HG02973 (cell line): ENCODE measurements around the gene KRR1.
"Not testable (repeated sequence)": the region's sequence is repeated elsewhere in the genome, so short reads cannot be mapped to it uniquely, and the experiment has no call there.

Experiments
- ATAC-seq: cut with Tn5 transposase; IDR thresholded peaks from one replicate; pipeline ENCODE4 v1.9.1; 2021; ENCODE audit warnings: moderate library complexity; ENCODE audit not compliant: unreplicated experiment

The KRR1 gene

DNA sequence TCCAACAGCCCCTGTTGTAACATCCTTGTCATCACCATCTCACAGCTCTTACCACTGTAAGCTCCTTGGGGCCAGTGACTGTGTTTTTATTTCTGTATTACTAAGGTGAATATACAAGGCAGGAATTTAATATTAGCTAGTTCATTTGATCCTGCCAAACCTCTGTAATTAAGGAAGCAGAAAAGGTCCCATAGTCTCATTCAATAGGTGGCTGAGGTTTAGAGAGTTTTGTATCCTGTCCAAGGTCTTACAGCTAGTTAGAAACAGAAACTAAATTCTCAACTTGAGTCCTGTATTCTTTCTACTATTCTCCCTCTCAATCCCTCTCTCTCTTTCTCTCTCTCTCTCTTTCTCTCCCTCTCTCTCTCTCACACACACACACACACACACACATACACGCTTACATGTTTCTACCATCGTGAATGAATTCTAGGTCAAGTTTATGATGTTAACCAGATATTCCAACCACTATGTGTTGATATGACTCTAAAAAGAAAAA, 31.4 kb downstream of the KRR1 start:
- peak; percentile 31 for ATAC-seq

DNA sequence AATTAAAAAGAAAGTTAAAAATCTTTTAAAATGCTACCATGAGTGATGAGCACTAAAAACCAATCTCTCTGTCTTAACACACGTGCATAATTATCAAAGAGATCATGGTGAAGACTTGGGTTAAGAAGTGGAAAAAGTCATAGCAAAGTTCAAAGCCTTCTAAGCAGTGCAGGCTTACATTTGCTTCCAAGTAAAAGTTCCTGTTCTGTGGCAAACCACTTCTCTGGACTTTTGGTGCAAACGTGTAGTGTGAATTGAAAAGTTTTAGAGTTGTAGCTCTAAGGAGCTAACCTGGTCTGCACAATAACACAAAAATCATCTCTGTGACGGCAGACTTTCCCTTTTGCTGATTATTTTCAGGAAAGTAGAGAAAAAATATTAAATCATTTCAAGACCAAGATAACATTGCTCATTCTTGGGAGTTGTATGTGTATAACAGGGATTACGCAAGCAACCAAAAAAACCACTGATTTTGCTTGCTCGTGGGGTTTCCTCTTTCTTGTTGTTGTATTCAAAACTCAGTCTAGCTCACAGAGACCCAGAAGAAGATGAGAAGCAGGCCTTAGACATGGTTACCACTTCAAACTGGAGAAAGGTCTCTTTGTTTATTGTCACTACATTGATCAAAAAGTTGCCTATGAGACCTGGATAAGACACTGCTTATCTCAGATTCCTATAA, 33.2 kb downstream of the KRR1 start:
- ATAC-seq = no peak

DNA sequence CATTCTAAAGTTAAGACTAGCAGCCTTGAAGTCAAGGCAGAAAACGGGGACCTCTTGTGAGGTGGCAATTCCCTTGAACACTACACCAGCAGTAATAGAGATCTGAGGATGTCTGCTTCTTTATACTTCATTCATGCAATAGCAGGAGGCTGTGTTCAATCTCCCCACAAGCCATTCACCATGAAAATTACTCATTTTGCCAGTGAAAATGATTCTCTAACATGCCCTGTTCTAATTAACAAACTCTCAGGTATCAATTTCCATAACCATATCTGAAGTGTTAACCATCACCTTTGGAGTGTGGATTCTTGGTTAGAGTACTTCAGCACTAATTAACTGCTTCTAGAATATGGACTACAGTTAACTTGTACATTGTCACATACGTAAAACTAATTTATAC, 34.3 kb downstream of the KRR1 start:
- ATAC-seq = no peak

DNA sequence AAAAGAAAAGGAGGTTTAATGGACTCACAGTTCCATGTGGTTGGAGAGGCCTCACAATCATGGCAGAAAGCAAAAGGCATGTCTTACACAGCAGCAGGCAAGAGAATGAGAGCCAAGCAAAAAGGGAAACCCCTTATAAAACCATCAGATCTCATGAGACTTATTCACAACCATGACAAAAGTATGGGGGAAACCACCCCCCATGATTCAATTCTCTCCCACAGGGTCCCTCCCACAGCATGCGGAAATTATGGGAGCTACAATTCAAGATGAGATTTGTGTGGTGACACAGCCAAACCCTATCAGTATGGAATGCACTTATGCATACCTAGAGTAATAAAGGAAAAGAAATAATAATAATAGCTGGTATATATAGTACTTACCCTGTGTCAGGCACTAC, 35.3 kb downstream of the KRR1 start:
- no peak for ATAC-seq

DNA sequence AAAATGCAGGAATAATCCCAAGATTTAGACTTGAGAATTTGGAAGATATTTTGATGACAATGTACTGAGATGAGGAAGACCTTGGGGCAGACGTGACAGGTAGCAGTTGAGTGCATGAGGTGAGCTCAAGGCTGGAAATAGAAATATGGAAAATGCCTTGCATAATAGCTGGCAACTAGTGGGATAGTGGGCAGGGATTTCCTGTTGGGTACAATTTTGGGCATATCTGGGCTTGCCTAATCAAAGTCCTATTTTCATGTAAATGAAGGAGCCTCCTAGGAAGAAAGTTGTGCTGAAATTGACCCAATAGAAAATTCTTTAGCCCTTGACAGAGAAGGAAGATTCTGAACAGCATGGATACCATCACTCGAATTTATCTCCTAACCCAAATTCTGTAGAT, 37.3 kb downstream of the KRR1 start:
- ATAC-seq = no peak

DNA sequence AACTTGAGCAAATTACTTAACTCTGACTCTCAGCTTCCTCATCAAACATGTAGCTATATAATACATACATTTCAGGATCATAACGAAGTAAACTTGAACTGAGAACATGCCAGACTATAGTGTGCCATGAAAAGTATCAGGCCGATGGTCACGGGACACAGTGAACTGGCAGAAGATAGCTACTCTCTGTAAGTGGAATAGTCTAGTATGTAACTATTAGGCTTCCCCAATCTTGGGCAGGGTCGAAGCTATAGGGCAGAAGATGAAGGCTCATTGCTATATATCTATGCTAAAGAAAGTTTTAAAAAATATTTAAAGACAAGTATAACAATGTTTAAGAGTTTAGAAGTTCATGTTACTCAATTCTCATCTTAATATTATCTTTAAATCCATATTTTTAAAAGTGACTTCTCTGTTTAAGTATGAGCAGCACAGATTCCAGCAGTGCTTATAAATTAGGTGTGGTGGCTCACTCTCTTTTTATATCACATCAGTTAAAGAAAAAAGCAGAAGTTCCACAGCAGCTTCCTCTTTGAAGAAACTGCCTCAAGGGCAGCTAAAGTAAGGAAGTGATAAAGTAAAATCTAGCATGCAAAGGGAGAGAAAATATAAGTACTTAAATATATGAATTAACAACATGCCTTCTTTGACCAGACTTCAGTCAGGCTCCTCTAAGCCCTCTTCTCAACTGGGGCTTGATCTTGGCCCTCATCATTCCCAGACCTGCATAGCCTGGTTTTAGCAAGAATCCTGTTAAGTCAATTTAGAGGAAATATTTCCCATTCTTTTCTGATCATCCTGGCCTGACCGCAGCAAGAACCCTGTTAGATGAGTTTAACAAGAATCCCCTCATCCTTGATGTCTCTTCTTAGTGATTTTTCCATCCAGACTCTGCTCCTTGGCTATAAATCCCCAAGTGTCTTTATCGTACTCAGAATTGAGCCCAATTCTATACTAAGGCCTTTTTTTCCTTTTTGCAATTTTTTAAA, 39.2 kb downstream of the KRR1 start:
- no peak for ATAC-seq

DNA sequence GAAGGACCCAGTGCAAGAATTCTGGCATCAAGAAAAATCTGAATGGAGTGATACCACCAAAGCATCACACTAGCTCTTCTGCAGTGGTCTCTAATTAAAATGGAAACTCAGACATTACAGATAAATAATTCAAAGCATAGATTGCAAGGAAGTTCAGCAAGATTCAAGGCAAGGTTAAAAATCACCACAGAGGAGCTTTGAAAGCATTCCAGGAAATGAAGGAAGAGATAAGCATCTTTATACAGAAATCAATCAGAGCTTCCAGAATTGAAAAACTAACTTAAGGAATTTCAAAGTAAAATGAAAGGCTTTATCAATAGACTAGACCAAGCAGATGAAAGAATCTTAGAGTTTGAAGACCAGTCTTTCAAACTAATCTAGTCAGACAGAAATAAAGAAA, 51.2 kb downstream of the KRR1 start:
- ATAC-seq = no peak

DNA sequence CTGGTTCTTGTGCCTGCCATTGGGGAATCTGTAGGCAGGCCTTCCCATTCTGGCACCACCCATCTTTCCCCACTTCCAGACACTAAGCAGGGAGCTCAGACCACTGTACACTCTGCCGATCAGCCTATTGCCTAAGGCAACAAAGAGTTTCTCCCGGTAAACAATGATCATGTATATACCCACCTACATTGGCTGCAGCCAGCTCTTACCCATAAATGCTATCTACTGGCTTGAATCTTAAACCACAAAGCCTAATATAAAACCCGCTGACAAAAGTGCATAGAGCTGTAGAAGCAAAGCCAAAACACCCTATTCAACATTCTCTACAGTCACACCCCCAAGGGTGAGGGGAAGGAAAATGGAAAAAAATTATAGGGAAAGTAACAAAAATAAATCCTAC, 51.7 kb downstream of the KRR1 start:
- ATAC-seq = no peak

DNA sequence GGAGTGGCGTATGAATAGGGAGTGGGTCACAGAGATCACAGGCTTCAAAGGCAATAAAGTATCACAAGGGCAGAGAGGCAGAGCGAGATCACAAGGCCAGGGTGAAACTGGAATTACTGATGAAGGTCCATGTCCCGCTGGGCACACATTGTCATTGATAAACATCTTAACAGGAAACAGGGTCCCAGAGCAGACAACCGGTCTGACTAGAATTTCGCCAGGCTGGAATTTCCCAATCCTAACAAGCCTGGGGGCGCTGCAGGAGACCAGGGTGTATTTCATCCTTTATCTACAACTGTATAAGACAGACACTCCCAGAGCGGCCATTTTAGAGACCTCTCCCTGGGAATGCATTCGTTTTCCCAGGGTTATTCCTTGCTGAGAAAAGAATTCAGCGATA, 53.5 kb downstream of the KRR1 start:
- ATAC-seq = not testable (repeated sequence)

DNA sequence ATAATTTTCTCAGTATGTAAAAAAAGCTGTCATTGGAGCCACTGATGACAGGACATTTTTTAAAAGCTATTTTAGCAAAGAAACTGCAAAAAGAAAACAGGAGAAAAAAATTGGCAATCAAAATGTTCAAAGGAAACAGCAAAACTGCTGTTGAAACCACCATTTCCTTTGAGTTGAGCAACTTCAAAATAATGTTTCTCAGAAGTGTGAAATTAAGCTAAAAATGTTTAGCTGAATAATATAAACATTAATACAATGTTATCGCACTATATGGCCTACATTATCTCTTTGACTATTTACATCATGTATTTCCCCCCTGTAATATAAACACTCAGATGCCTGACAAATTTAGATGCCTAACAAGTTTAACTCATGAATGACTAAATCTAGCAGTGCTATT, 54.2 kb downstream of the KRR1 start:
- ATAC-seq = no peak

DNA sequence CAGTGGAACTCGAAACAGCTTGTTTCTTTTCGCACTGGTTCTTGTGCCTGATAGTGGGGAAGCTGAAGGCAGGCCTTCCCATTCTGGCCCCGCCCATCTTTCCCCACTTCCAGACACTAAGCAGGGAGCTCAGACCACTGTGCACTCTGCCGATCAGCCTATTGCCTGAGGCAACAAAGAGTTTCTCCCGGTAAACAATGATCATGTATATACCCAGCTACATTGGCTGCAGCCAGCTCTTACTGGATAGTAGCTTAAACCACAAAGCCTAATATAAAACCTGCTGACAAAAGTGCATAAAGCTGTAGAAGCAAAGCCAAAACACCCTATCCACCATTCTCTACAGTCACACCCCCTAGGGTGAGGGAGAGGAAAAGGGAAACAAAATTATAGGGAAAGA, 55.6 kb downstream of the KRR1 start:
- no peak for ATAC-seq

DNA sequence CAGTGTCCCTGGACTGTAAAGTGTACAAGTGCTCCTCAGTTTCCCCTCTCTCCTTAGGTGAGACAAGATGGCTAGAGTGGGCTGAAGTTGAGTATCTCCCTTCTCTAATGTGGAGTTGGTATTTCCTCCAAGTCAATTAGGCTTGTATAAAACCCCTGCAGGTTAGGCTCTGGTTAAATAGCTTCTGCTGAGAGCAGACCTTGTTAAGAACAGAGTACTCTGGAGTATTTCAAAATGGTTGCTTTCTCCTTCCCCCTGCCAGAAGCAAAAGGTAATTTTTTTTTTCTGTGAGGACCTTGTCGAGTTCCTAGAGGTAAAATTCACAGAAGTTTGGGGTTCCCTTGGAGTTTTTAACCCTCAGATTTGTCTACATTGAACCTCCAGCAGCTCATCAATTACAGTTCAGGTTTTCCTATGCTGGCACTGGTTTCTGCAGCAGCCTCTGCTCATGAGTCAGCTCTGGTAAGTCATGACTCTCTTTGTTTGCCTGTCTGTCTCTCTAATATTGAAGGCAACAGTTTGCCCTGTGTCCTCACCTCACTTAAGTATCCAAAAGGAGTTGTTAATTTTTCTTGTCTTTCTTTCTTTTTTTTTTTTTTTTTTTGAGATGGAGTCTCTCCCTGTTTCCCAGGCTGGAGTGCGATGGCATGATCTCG, 58.6 kb downstream of the KRR1 start:
- ATAC-seq = no peak

DNA sequence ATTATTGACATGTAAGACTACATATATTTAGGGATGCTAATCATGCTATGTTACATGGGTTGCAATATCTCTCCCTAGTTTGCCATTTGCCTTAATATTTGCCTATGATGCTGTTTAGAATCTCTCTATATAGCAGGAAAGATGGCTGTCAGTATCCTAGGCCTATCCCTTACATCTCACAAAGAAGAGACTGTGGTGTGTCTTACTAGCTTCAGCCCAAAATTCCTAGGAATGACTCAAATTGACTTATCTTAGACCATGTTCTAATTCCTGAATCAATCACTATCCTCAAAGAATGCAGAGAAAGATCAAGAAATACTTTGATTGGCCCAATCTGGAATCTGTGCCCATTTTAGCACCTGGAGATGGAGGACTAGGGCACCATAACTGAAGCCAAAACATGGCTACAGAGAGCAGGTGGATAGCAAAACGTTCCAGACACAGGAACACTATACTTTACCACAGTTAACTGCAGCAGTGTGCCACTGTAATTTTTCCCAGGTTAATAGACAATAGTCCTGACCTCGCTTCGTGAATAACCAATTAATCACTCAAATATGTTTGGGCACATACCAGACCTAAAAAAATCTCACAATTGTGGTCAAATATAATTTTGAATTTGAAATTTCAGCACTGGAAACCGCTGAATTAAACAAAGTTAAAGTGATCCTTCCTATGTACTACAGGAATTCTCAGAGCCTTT, 63.6 kb downstream of the KRR1 start:
- no peak for ATAC-seq

DNA sequence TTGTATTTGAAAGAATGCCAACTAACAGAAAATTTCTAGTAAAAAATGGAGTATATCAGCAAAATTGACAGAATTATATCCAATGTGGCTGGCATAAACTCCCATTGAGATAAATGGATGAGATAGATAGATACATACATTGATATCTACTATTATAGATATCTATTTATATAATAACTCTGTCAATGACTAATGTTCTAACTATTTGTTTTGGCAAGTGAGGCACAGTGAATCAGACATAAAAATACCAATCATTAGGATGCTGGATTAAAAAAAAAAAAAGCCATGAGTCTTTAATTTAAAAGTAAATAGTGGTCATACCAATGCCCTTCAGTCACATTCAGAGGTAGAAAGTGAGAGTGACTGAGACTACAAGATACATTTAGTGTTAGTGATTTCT, 64.6 kb downstream of the KRR1 start:
- ATAC-seq = no peak

DNA sequence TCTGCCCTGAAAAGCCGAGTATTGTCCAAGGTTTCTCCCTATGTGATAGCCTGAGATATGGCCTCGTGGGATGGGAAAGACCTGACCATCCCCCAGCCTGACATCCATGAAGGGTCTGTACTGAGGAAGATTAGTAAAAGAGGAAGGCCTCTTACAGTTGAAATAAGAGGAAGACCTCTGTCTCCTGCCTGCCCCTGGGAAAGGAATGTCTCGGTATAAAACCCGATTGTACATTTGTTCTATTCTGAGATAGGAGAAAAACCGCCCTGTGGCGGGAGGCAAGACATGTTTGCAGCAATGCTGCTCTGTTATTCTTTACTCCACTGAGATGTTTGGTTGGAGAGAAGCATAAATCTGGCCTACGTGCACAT, 66.3 kb downstream of the KRR1 start:
- ATAC-seq = not testable (repeated sequence)

DNA sequence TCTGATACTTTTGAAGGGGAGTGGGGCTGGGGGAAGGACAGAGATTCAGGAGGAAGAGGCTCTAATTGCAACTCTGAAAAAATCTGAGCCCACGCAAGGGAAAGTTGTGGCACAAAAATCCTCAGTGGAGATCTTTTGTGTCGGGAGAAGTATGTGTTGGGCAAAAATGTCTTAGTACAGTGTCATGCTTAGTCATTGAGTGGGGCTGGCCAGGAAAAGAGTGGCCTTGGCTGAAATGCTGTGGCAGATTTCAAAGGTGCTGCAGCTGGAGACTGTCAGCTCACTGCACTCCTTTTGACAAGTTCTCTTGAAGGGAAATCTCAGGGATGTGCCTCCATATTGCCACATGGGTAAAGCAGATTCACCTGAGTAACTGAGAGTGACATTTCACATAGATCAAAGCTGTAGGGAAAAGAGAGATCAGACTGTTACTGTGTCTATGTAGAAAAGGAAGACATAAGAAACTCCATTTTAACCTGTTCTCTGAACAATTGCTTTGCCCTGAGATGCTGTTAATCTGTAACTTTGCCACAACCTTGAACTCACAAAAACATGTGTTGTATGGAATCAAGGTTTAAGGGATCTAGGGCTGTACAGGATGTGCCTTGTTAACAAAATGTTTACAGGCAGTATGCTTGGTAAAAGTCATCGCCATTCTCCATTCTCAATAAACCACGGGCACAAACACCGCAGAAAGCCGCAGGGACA, 66.8 kb downstream of the KRR1 start:
- ATAC-seq = no peak

DNA sequence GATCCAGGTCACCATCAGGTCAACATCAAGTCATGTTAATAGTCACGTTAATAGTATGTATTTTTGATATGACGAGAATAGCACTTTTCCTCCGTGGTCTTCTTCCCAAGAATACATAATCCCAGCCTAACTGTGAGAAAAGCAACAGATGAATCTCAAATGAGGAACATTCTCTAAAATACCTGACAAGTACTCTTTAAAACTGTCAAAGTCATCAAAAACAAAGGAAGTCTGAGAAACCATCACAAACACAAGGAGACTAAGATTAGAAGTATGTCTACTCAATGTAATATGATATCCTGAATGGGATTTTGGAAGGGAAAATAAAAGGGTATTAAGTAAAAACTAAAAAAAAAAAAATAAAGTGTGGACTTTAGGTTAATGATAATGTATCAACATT, 67.7 kb downstream of the KRR1 start:
- ATAC-seq = no peak

DNA sequence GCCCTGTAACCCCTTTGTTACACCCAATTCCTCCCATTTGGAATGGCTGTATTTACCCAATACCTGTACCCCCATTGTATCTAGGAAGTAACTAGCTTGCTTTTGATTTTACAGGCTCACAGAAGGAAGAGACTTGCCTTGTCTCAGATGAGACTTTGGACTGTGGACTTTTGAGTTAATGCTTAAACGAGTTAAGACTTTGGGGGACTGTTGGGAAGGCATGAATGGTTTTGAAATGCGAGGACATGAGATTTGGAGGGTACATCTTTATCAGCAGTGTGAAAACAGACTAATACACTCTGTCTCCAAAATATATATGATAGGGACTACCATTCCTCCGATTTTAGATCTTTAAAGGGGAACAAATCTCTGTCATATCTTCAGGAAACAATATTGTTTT, 69.0 kb downstream of the KRR1 start:
- ATAC-seq = not testable (repeated sequence)

DNA sequence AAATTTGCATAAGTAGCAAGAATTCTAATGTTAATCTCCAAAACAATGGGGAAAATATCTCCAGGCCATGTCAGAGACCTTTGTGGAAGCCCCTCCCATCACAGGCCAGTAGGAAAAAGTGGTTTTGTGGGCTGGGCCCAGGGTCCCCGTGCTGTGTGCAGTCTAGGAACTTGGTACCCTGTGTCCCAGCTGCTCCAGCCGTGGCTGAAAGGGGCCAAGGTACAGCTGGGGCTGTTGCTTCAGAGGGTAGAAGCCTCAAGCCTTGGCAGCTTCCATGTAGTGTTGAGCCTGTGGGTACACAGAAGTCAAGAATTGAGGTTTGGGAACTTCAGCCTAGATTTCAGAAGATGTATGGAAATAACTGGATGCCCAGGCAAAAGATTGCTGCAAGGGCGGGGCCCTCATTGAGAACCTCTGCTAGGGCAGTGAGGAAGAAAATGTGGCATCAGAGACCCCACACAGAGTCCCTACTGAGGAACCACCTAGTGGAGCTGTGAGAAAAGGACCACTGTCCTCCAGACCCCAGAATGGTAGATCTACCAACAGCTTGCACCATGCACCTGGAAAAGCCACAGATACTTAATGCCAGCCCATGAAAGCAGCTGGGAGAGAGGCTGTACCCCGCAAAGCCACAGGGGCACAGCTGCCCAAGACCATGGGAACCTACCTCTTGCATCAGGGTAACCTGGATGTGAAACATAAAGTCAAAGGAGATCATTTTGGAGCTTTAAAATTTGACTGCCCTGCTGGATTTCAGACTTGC, 69.5 kb downstream of the KRR1 start:
- ATAC-seq = not testable (repeated sequence)
